RWPE1 (cell line): ENCODE results near the gene NPW.
A peak's percentile ranks its signal among the peaks of the same experiment; 100 is the strongest.

Experiments
- CTCF ChIA-PET: fragments of 350-600 bp; sonication (Branson Sonifier 250); formaldehyde crosslinking; extraction: SDS; loops from one replicate; lab custom pipeline; 2021; lab: Yijun Ruan, JAX
- POLR2A ChIA-PET: fragments of 400-600 bp; formaldehyde crosslinking; extraction: SDS; loops from one replicate; lab custom pipeline; 2020; ENCODE audit warnings: antibody characterized with exemption; ENCODE audit not compliant: low non-redundant PET; lab: Yijun Ruan, JAX
- DNase-seq: peaks from one replicate; pipeline ENCODE4 v3.0.0; 2012; ENCODE audit warnings: low spot score
- H3K27ac ChIP-seq: fragments of 450-650 bp; 2 replicates; pipeline ENCODE4 v1.5.1; 2017
- TF ChIP-seq, protein P1 (sequence below): fragments of 450-650 bp; conservative IDR thresholded peaks from 2 replicates; pipeline ENCODE4 v1.5.1; 2017; ENCODE audit warnings: low read depth, mild to moderate bottlenecking

NPW gene

GRCh38 chr16:2015947-2016208 lies 3.7 kb upstream of the NPW start:
- DNase-seq, result no peak
- H3K27ac ChIP-seq, result peak overlapping the region; percentile 98
- TF ChIP-seq, protein P1, sequence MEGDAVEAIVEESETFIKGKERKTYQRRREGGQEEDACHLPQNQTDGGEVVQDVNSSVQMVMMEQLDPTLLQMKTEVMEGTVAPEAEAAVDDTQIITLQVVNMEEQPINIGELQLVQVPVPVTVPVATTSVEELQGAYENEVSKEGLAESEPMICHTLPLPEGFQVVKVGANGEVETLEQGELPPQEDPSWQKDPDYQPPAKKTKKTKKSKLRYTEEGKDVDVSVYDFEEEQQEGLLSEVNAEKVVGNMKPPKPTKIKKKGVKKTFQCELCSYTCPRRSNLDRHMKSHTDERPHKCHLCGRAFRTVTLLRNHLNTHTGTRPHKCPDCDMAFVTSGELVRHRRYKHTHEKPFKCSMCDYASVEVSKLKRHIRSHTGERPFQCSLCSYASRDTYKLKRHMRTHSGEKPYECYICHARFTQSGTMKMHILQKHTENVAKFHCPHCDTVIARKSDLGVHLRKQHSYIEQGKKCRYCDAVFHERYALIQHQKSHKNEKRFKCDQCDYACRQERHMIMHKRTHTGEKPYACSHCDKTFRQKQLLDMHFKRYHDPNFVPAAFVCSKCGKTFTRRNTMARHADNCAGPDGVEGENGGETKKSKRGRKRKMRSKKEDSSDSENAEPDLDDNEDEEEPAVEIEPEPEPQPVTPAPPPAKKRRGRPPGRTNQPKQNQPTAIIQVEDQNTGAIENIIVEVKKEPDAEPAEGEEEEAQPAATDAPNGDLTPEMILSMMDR, result no peak
- POLR2A ChIA-PET, result no interaction called here
- CTCF ChIA-PET, result interaction anchor here (0.6 to 1.2 kb wide), 4 partner anchors 12 to 39 kb away, joined by 3 to 4 read pairs (median 3); no protein-coding TSS in a partner anchor

- no peak for DNase-seq
- ChIA-PET CTCF (interaction anchor here (0.6 to 1.2 kb wide), 5 partner anchors 11 to 44 kb away, joined by 3 to 4 read pairs (median 3); no protein-coding TSS in a partner anchor), POLR2A (interaction anchor here (0.6 kb wide), 1 partner anchor 11 kb away, joined by 3 read pairs; no protein-coding TSS in a partner anchor)
- TF ChIP-seq, protein P1, result no peak; the same call in 1 of the 2 replicates
- peak overlapping the region; percentile 98 for H3K27ac ChIP-seq
Observed at GRCh38 chr16:2016407-2016922, 3.1 kb upstream of the NPW start.

DNA sequence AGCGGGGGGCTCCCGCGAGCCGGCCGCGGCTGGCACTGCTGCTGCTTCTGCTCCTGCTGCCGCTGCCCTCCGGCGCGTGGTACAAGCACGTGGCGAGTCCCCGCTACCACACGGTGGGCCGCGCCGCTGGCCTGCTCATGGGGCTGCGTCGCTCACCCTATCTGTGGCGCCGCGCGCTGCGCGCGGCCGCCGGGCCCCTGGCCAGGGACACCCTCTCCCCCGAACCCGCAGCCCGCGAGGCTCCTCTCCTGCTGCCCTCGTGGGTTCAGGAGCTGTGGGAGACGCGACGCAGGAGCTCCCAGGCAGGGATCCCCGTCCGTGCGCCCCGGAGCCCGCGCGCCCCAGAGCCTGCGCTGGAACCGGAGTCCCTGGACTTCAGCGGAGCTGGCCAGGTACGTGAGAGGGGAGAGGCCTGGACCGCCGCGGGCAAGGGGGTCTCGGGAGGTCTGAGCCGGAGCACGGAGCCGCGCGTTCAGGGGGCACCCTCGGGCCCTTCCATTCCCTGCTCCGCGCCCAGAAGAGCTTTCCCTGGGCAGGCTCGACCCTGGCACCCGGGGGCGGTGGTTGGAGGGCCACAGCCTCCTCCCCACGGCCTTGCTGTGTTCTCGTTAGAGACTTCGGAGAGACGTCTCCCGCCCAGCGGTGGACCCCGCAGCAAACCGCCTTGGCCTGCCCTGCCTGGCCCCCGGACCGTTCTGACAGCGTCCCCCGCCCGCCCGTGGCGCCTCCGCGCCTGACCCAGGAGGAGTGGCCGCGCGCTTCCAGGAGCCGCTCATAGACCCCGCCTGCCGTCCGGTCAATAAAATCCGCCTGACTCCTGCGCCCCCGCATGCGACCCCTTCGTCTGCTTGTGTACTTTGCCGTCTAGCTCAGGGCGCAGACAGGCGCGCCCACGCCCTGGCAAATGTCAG lies 591 bp downstream of the NPW start:
- H3K27ac ChIP-seq, result no peak overlapping the region
- TF ChIP-seq, protein P1, result no peak
- DNase-seq, result no peak
- ChIA-PET POLR2A (no interaction called here), CTCF (interaction anchor here (0.6 to 1.0 kb wide), 3 partner anchors 51 to 168 kb away, joined by 3 read pairs; no protein-coding TSS in a partner anchor)

- peak overlapping the region; percentile 85 for H3K27ac ChIP-seq
- ChIA-PET CTCF (interaction anchor here (0.5 to 1.1 kb wide), 11 partner anchors 10 to 126 kb away, joined by 3 to 7 read pairs (median 4); partner anchors contain the start of genes GFER, NTHL1 and TSC2), POLR2A (interaction anchor here (0.6 to 1.3 kb wide), 3 partner anchors 14 to 128 kb away, joined by 3 to 7 read pairs (median 3); no protein-coding TSS in a partner anchor)
- peak; percentile 20 for DNase-seq
- TF ChIP-seq, protein P1, result no peak
Observed at GRCh38 chr16:2022723-2023091, 3.1 kb downstream of the NPW start.

DNA sequence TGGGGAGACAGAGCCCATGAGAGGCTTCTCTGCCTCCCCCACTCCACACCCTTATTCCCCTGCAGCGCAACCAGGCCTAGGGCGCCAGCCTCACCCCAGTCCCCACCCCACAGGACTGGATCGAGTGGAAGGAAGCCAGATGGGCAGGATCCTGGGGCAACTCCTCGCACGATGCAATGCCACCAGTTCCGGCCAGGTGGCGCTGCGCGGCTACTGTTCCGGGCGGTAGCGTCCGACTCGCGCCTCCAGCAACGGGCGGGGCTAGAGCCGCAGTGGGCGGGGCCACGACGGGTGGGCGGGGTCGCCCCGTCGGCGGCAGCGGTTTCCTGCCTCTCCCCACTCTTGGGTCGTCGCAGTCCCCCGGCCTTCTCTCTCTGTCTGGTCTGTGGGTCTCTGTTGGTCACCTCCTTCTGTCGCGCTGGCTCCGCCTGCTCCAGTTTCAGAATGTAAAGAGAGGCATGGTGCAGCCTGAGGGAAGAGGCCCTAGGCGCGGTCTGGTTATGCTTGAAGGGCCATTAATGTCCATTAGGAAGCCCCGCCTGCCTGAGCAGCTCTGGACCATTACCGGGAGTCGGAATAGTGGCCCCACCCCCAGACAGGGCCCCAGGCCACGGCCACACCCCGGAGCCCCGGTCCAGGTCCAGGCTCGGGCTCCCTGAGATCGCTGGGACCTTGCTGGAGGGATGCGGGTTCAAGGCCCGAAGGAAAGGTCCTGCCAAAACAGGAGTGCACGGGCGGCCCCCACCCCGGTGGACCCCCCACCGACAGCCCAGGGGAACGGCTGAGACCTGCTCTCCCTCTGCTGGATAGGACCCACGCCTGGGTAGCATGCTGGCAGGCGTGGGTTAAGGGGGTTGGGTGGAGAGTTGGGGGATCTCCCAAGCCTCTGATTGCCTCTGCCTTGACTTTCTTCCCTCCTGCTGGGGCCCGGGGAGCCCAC lies 3.8 kb downstream of the NPW start:
- TF ChIP-seq, protein P1, result peak; percentile 95
- ChIA-PET CTCF (interaction anchor here (0.6 to 1.1 kb wide), 12 partner anchors 9 to 123 kb away, joined by 3 to 7 read pairs (median 4); partner anchors contain the start of genes GFER, NTHL1 and TSC2), POLR2A (interaction anchor here (0.6 to 1.3 kb wide), 4 partner anchors 15 to 127 kb away, joined by 3 to 7 read pairs (median 3); no protein-coding TSS in a partner anchor)
- H3K27ac ChIP-seq, result peak overlapping the region; percentile 85
- peak; percentile 89 for DNase-seq
